IgD-negative memory B cell (primary cell): Measurements from ENCODE around the gene SAMD10. TPM values are rescaled to one million over a fixed set of nuclear protein-coding genes. Genes with fewer than 3 reads are reported as not detected.

Experiments used
- H3K27ac Mint-ChIP-seq, 3 donors: one replicate each; pipeline ENCODE4 v1.8.0; 2020 to 2022; ENCODE audit warnings: mild to moderate bottlenecking in 3 of 3, mixed read lengths in 3 of 3, moderate library complexity in 1 of 3
- H3K27me3 Mint-ChIP-seq: one replicate; pipeline ENCODE4 v1.8.0; 2021; ENCODE audit warnings: mixed read lengths
- H3K36me3 Mint-ChIP-seq: one replicate; pipeline ENCODE4 v1.8.0; 2020; ENCODE audit warnings: mild to moderate bottlenecking, mixed read lengths
- H3K4me1 Mint-ChIP-seq, 3 donors: one replicate each; pipeline ENCODE4 v1.8.0; 2020 to 2022; ENCODE audit warnings: mixed read lengths in 3 of 3, mild to moderate bottlenecking in 1 of 3
- H3K4me3 Mint-ChIP-seq, 4 donors: one replicate each; pipeline ENCODE4 v1.8.0; 2020 to 2022; ENCODE audit warnings: mild to moderate bottlenecking in 4 of 4, mixed read lengths in 4 of 4, moderate library complexity in 3 of 4
- H3K9me3 Mint-ChIP-seq, 3 donors: one replicate each; pipeline ENCODE4 v1.8.0; 2020 to 2021; ENCODE audit warnings: mixed read lengths in 3 of 3, mild to moderate bottlenecking in 1 of 3
- polyA plus RNA-seq: library from polyadenylated mRNA; unstranded; fragments of 300-500 nt; fragmentation: Illumina TruSeq; gene quantifications from one replicate; pipeline ENCODE4 v1.2.3, GENCODE V29; 2021

Gene SAMD10
- polyA plus RNA-seq, 1 donor from 2014 or later: 9.5 TPM

DNA sequence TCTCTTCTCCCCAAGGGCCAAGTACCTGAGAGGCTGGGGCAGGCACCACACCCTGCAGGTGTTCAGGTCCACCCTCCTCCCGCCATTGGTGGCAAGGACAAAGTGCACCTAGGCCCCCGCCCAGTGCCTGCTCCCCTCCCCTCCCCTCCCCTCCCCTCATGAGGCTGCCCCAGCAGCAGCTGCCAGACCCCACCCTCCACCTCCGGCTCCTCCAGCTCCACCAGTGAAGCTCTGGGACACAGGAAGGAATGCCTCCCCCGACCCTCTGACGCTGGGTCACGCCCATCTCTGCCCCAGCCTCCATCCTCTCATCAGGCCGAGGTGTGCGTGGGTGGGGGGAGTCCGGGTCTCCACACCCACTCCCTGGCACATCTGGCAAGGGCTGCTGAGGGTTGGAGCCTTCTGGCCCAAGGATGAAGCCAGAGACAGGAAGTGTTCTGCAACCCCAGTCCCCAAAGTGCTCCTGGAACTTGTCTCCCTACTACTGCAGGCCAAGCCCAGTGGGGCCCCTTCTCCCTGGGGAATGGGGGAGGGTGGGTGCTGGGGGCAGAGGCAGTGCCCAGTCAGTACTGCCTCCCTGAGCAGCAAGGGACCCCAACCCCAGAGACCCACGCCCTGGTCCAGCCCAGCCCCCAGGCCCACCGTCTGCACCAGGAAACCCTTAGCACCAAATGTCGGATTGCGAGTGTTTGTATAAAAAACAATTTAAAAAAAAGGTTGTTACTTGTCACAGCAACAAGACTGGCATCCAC, 21.6 kb downstream of the SAMD10 start:
- Mint-ChIP-seq H3K27ac (peak overlapping the region in 1 of 3 donors; percentile 97), H3K4me3 (peak overlapping the region in 3 of 4 donors; percentile 86 to 96 (median 94))

DNA sequence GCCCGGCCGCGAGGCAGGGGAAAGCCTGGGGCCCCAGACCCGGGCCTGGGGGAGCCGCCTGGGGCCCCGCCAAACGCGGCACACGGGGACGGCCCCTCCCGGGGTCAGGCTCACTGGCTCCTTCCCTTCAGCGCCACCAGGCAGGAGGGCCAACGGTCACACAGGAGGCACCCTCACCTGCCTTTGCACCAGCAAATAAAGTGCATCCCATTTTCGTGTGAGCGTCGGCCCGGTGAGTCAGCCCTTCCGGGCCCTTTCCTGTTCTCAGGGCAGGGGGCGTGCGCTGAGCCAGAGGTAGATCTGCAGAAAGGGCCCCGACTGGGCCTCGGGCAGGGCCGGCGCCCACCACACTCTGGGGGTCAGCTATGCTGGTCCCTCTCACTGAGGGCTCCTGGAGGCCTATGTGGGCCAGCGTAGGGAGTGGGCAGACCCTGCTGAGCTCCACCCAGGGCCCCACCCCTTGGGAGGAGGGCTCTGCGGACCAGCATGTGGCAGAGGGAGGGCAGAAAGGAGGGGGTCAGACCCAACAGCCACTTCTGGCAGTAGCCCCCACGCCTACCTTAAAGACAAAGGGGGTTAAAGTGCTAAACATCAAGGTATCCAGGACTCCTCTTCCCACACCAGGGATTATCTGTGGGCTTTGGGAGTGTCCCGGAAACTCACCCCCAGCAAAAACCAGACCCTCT, 22.3 kb downstream of the SAMD10 start:
- Mint-ChIP-seq H3K36me3 (no peaks in the 10 kb centered on the region), H3K27me3 (no peaks in the 10 kb centered on the region), H3K4me1 (peaks cover 8 to 20% (median 17%) of the 10 kb centered on the region in 3 donors), H3K27ac (peak overlapping the region; percentile 73 to 97 (median 74)), H3K4me3 (peak overlapping the region; percentile 86 to 96 (median 90)), H3K9me3 (peaks cover 0 to 1% (median 0%) of the 10 kb centered on the region in 3 donors)

More for the DNA sequence above, 21.6 kb downstream of the SAMD10 start:
- no peaks in the 10 kb centered on the region for H3K27me3 Mint-ChIP-seq
- H3K9me3 Mint-ChIP-seq: peaks cover 0 to 1% (median 0%) of the 10 kb centered on the region in 3 donors
- peaks cover 8 to 16% (median 12%) of the 10 kb centered on the region in 3 donors for H3K4me1 Mint-ChIP-seq
- no peaks in the 10 kb centered on the region for H3K36me3 Mint-ChIP-seq

DNA sequence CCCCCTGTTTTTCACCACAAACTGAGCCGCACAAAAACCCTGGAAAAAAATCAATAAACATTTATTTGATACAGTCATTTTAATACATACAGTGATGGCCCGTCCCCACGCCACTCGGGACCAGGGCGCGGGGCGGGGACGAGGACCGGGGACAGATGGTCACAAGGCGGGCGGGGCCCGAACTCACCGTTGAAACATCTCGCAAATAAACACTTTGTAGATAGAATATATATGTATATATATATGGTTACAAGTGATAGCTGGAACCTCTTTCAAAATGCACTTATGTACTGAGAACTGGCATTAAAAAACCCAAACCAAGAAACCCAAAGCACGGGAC, 22.8 kb downstream of the SAMD10 start:
- Mint-ChIP-seq H3K4me3 (peak overlapping the region; percentile 86 to 96 (median 94)), H3K27me3 (no peaks in the 10 kb centered on the region), H3K27ac (peak overlapping the region; percentile 74 to 97 (median 94)), H3K4me1 (peaks cover 8 to 23% (median 20%) of the 10 kb centered on the region in 3 donors), H3K9me3 (peaks cover 0 to 1% (median 0%) of the 10 kb centered on the region in 3 donors), H3K36me3 (no peaks in the 10 kb centered on the region)

DNA sequence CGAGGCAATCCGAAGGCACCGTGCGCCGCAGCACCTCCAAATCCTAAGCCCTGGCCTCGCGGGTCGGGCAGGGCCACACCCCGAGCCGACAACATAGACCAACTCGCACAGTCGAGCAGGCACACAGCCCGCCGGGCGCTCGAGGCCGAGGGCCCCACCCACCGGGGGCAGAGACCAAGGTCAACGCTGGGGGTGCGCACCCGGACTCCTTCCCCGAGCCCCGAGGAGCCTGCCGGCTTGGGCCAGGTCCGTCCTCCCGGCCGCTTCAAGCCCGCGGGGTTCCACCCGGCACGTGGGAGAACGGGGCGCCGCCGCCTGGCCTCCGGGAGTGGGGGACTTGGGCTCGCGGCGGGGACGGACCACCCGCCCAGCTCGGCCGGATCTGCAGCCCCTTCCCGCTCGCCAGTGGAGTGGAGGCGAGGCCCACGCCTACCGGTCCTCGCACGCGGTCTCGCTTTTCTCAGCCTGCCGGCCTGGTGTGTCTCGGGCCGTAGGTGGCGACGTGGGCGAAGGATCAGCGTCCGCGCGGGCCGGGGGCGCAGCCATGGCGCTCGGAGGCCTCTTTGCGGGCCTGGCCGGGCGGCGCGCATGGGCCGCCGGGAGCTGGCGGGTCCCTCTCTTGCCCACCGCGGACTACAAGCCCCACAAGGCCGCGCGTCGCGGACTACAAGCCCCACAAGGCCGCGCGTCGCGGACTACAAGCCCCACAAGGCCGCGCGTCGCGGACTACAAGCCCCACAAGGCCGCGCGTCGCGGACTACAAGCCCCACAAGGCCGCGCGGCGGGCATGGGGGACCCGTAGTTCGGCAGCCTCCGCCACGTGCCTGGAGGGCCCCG, 23.4 kb downstream of the SAMD10 start, which contains the start of gene UCKL1:
TSS of gene UCKL1 (minus strand) at position 590 of the 837 bp plus-strand sequence. CDS start at position 546, 44 bp downstream.
- Mint-ChIP-seq H3K9me3 (no peaks in the 10 kb centered on the region), H3K4me1 (peaks cover 12 to 27% (median 21%) of the 10 kb centered on the region in 3 donors), H3K27me3 (no peaks in the 10 kb centered on the region), H3K36me3 (no peaks in the 10 kb centered on the region), H3K27ac (peak within 1 kb of the TSS; percentile 74 to 97 (median 94)), H3K4me3 (peak within 1 kb of the TSS; percentile 87 to 96 (median 94))

DNA sequence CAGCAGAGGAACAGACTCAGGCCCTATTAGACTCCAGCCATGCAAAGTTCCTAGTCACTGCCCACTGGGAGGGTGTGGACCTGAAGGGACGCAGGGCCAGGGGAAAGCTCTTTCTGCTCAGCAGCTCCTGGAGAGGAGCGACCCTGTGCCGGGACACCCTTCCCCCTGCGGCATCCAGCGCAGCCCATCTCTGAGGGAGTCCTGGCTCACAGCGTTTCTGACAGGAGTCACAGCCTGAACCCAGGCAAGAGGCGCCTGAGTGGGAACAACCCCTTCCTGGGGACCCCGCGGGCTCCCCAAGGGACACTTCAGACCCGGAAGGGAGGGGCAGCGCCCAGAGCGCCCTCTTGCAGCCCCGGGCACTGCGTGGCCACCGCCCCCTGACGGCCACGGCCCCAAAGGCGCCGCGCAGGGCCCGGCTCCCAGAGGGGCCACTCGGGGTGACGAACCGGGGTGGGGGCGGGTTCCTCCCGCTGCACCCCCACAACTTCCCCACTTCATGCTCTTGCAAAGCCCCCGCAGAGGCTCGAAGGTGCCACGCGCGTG, 24.1 kb downstream of the SAMD10 start:
- peak overlapping the region; percentile 87 to 96 (median 94) for H3K4me3 Mint-ChIP-seq
- peaks cover 13 to 28% (median 21%) of the 10 kb centered on the region in 3 donors for H3K4me1 Mint-ChIP-seq
- peak overlapping the region; percentile 71 to 97 (median 84) for H3K27ac Mint-ChIP-seq

DNA sequence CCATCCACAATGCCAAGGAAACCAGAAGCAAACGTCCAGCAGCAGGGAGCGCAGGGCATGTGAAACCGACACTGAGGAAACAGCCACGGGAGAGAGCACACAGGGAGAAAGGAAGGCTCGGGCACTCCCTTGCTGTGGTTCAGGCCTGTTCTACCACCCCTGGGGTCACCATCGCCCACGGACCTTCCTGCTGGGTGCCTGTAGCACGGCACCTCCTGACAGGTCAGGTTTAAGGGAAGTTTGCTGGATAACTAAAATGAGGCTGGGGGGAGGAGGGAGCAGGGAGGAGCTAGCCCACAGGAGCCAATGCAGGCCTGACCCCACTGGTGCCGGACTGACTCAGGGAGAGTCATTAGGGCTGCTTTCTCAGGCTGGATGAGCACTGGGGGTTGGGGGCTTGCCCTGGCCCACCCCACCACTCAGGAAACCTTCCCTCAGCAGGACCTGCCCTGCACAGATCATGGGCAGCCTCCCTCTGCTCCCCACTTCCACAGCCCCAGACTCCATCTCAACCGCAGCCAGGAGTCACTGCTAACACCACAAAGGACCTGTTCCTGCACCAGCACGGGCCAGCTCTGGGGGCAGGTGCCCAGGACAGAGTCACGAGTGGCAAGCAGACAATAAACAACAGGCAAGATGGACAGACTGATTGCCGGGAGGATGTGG, 25.5 kb downstream of the SAMD10 start:
- Mint-ChIP-seq H3K36me3 (no peaks in the 10 kb centered on the region), H3K9me3 (no peaks in the 10 kb centered on the region), H3K27me3 (no peaks in the 10 kb centered on the region), H3K4me1 (peaks cover 20 to 38% (median 28%) of the 10 kb centered on the region in 3 donors), H3K27ac (peak overlapping the region in 2 of 3 donors; percentile 84 to 97), H3K4me3 (peak overlapping the region; percentile 87 to 96 (median 88))

More for the DNA sequence above, 24.1 kb downstream of the SAMD10 start:
- Mint-ChIP-seq H3K36me3 (no peaks in the 10 kb centered on the region), H3K27me3 (no peaks in the 10 kb centered on the region), H3K9me3 (no peaks in the 10 kb centered on the region)

DNA sequence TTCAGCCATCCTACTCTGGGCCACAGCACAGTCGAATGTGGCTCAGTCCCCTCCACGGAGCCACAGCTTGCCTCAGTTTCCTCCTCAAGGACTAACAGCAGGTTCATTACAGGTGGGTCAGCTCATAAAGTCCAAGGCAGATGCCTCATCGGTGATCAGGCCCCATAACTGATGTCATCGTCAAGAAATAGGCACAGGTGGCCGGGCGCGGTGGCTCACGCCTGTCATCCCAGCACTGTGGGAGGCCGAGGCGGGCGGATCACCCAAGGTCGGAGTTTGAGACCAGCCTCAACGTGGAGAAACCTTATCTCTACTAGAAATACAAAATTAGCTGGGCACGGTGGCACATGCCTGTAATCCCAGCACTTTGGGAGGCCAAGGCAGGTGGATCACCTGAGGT, 26.7 kb downstream of the SAMD10 start:
- H3K27me3 Mint-ChIP-seq: no peaks in the 10 kb centered on the region
- peak overlapping the region in 2 of 3 donors; percentile 46 to 76 for H3K27ac Mint-ChIP-seq
- H3K36me3 Mint-ChIP-seq: no peaks in the 10 kb centered on the region
- H3K4me3 Mint-ChIP-seq: peak overlapping the region in 2 of 4 donors; percentile 79 to 96
- H3K9me3 Mint-ChIP-seq: no peaks in the 10 kb centered on the region
- H3K4me1 Mint-ChIP-seq: peaks cover 30 to 46% (median 39%) of the 10 kb centered on the region in 3 donors

DNA sequence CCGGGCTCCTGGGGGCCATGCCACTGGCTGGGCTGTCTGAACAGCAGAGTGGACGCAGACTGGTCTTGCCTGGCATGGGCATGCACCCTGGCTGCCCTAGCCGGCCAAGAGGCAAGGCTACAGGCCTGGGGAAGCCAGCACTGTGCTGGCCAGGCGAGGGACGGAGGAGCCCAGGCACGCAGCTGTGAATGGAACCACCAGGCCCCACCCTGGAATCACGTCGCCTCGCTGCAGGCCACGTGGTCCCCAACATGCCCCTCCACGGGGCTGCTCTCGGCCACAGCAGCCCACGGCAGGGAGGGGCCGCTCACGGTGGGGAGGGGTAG, 27.3 kb downstream of the SAMD10 start:
- H3K27me3 Mint-ChIP-seq: no peaks in the 10 kb centered on the region
- H3K9me3 Mint-ChIP-seq: no peaks in the 10 kb centered on the region
- peaks cover 36 to 49% (median 45%) of the 10 kb centered on the region in 3 donors for H3K4me1 Mint-ChIP-seq
- H3K36me3 Mint-ChIP-seq: no peaks in the 10 kb centered on the region
- H3K4me3 Mint-ChIP-seq: peak overlapping the region in 2 of 4 donors; percentile 84 to 95
- H3K27ac Mint-ChIP-seq: peak overlapping the region in 1 of 3 donors; percentile 95

DNA sequence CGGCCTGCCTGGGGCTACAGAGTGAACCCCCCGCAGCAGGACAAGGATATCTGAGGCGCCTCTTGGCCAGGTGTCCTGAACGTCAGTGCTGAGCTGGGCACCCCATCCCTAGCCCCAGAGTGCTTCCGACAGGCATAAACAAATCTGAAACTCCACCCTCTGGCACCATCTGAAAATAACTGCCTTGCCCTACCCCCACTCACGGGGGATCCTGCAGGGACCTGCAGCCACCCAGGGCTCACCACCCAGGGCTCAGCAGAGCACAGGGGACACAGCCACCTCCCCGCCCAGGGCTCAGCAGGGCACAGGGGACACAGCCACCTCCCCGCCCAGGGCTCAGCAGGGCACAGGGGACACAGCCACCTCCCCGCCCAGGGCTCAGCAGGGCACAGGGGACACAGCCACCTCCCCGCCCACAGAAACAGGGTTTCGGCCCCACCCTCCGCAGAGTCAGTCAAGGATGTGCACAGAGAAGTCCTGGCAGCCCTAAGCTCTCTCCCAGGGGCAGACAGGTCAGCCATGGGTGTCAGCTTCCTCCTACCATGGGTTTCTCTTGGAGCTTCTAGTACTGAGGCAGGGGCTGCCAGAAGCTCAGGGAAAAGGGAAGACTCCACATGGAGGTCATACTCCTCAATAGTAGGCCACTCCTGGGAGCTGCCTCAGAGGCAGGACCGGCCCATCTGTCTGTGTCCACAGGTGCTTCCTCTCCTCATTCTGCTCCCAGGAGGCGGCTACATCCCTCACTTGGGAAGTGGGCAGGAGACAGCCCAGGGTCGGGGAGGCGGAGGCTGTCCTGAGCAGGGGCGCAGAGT, 27.8 kb downstream of the SAMD10 start:
- H3K9me3 Mint-ChIP-seq: no peaks in the 10 kb centered on the region
- H3K36me3 Mint-ChIP-seq: no peaks in the 10 kb centered on the region
- H3K4me1 Mint-ChIP-seq: peaks cover 39 to 53% (median 47%) of the 10 kb centered on the region in 3 donors
- no peaks in the 10 kb centered on the region for H3K27me3 Mint-ChIP-seq
- H3K27ac Mint-ChIP-seq: peak overlapping the region in 1 of 3 donors; percentile 95
- H3K4me3 Mint-ChIP-seq: peak overlapping the region; percentile 34 to 95 (median 79)

DNA sequence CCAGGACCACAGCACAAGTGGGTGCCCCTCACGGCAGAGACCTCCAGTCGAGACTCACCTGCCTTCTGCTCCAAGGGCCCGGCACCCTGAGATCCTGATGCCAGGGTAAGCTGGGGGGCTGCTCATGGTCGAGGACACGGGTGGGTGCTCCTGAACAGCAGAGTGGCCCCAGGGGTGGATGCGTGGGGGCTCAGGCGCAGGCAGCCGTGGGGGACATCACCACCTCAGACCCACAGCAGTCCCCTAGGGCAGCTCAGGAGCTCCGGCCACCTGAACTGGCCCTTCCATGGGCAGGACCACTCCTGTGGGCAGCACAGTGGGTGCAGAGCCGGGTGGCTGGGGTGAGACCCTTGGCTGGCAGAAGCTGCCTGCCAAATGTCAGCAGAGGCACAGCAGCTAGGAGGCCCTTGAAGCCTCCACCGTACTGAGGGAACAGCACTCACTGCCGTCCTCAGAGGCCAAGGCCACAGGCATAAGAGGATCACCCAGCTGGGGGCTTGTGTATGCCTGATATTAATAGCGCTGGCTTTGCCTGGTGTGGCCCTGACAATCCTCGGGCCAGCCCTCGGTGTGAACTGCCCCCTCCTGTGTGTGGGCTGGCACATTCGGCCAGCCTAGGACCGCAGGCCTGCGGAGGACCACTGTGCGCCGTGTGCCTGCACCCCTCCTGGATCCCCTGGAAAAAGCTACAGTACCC, 28.6 kb downstream of the SAMD10 start:
- Mint-ChIP-seq H3K27me3 (no peaks in the 10 kb centered on the region), H3K27ac (peak overlapping the region in 2 of 3 donors; percentile 80 to 95), H3K9me3 (no peaks in the 10 kb centered on the region), H3K36me3 (no peaks in the 10 kb centered on the region), H3K4me1 (peaks cover 39 to 53% (median 47%) of the 10 kb centered on the region in 3 donors), H3K4me3 (peak overlapping the region; percentile 32 to 95 (median 56))

DNA sequence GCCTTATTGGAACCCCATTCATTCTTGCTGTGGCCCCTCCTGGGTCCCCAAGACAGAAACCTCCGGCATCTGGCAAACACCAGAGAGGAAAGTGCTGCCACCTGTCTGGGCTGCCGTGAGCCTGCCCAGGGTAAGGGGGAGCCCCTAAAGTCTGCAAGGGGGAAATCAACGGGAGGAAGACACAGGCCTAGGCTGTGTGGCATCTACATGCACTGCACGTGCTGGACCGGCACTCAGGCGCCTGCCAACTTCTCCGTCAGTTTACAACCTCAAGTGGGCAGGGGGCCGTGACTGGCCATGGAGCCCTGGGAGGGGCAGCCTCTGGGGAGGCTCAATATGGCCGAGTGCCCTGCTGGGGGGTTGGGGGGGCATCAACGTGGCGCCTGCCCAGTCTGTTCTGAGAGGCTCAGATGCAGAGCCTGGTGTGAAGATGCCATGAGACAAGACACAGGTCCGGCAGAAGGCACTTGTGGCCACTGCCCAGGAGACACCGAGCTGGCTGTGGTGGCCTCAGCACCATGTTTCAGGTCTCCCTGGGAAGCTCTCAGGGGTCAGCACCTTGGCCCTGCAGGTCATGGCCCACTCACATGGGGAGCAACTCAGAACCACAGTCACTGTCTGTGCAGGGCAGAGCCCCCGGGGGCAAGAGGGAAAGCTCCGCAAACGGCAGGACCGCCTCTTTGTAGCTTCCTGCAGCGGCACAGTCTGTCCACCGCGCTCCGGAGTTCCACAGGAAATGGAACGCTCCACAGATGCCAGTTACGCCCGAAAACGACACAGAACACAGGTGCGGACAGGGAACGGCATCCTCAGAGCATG, 31.6 kb downstream of the SAMD10 start:
- Mint-ChIP-seq H3K9me3 (no peaks in the 10 kb centered on the region), H3K27ac (peak overlapping the region; percentile 91 to 99 (median 95)), H3K36me3 (no peaks in the 10 kb centered on the region), H3K4me1 (peaks cover 31 to 39% (median 36%) of the 10 kb centered on the region in 3 donors), H3K4me3 (peak overlapping the region; percentile 41 to 95 (median 93)), H3K27me3 (no peaks in the 10 kb centered on the region)

DNA sequence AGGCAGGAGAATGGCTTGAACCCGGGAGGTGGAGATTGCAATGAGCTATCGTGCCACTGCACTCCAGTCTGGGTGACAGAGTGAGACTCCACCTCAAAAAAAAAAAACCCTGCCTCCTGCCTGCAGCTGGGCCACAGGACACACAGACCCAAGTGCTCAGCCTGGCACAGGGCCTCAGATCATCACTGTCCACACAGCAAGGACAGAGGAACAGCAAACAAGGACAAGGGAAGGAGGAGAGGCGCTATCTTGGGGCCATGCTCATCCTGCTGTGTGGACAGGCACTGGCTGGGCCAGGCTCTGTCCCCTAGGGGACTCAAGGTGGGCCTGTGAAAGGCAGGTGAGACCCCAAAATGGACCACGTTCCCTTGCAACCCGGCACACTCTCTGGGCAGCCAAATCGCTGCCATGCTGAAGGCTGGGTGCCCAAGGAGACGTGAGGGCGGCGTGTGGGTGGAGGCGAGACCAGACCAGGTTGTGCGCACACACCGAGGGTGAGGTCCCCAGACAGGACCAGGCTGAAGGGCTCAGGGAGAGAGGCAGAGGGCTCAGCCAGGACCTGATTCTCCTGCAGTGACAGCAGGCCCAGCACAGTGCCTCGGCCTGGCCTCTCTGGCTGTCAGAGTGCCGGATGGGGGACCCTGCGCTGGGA, 32.3 kb downstream of the SAMD10 start:
- Mint-ChIP-seq H3K27me3 (no peaks in the 10 kb centered on the region), H3K4me1 (peaks cover 31 to 37% (median 34%) of the 10 kb centered on the region in 3 donors), H3K36me3 (no peaks in the 10 kb centered on the region)

More for the DNA sequence above, 32.3 kb downstream of the SAMD10 start:
- H3K9me3 Mint-ChIP-seq: no peaks in the 10 kb centered on the region
- H3K4me3 Mint-ChIP-seq: peak overlapping the region in 3 of 4 donors; percentile 68 to 95 (median 81)
- H3K27ac Mint-ChIP-seq: peak overlapping the region; percentile 80 to 95 (median 91)
